SW480 (cell line): ENCODE results near the gene NXN.

Experiments used
- DNase-seq: peaks from one replicate; pipeline ENCODE4 v3.0.0-alpha.2; 2016; ENCODE audit warnings: low spot score

NXN gene

GRCh38 chr17:979539-980405 lies at the start of gene NXN:
NXN (minus strand) TSS chr17:979776.
- DNase-seq, result peak; percentile 59

- no peak for DNase-seq
Measured at GRCh38 chr17:1027044-1027443, 47.5 kb upstream of the NXN start.

DNA sequence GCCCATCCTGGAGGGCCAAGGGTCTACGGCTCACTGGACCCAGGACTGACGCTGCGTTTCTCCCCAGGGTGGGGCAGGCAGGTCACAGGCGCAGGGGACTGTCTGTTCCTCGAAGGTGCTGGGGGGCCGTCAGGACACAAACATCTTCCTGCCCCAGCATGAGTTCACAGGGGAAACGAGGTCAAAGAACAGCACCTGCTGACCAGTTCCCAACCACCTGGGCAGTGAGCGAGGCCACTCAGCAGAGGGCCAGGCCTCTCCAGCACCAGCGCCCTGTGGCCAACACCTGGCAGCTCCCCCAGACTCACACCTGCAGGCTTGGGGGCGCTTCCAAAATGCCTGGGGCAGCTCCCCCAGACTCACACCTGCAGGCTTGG lies 47.0 kb upstream of the NXN start:
- DNase-seq, result no peak

DNA sequence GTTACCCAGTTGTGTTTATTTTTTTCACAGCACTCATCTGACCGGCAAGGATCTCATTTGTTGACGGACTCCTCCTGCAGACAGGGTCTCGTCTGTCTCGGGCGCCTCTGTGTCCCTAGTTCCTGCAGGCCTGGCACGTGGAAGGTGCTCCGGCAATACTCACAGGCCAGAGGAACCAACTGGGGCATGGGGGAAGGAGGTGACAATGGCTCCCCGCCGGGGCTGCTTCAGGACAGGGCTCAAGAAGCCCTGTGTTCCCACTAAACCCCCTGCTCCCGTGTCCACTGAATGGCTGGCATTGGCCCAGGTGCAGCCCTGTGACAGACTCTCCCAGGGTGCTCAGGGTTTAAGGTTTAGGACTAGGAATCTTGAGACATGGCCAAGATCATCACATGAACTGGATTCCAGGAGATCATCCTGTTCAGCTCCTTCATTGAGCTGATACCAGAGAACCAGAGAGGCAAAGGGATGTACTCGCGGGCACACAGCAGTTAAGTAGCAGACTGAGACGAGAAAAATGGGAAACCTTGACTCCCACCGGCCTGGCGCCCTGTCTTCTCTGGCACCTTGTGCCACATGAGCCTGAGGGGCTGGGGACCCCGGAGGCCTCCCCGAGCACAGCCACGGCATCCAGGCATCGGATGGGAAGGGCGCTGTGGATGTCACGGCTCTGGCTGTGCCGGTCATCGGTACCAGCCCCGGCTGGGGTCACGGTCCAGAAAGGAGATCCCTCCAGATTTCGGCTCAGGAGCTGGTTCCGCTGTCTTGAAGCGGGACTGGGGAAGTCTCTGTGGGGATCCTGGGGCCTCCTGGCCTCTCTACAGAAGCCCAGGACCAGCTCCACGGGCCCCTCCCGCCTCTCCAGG lies 46.4 kb upstream of the NXN start:
- DNase-seq, result no peak

DNA sequence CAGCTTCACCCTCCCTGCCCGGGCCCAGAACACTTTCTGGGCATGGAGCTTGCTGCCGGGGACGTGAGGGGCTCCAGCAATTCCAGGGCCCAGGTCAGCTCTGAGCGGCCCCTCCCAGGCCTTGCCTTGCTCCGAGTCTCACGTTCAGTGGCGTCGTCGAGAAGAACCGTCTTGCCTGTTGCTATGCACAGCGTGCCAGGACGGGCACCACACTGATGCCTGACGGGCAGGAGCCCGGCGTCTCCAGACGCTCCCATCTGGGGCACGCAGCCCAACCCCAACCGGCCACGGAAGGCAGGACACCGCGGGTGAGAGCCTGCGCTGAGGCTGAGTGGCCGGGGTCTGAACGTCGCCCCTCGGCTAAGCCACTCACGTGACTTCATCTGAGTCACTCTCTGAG lies 44.5 kb upstream of the NXN start:
- DNase-seq, result no peak

- DNase-seq, result no peak
Measured at GRCh38 chr17:1022278-1023024, 42.9 kb upstream of the NXN start.

DNA sequence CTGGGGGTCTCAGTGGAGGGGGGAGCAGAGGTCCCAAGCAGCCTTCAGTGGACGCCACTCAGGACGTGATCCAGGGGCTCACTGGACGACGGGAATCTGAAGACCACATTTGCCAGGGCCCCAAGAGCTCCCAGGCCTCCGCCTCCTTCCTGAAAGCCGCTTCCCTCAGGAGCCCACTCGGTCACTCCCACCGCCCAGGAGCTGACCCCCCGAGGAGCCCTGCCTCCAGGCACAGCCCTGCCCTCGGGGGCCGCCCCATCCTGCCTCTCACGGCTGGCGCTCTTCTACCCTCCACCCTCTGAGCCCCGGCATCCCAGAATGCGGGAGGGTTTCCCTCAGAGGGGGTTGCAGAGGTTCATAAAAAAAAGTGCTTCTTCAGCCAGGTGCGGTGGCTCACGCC lies 41.6 kb upstream of the NXN start:
- no peak for DNase-seq

- DNase-seq, result no peak
Measured at GRCh38 chr17:1019451-1019850, 39.9 kb upstream of the NXN start.

GRCh38 chr17:1018547-1018946 lies 39.0 kb upstream of the NXN start:
- no peak for DNase-seq

GRCh38 chr17:1013729-1014090 lies 34.1 kb upstream of the NXN start:
- DNase-seq, result no peak

DNA sequence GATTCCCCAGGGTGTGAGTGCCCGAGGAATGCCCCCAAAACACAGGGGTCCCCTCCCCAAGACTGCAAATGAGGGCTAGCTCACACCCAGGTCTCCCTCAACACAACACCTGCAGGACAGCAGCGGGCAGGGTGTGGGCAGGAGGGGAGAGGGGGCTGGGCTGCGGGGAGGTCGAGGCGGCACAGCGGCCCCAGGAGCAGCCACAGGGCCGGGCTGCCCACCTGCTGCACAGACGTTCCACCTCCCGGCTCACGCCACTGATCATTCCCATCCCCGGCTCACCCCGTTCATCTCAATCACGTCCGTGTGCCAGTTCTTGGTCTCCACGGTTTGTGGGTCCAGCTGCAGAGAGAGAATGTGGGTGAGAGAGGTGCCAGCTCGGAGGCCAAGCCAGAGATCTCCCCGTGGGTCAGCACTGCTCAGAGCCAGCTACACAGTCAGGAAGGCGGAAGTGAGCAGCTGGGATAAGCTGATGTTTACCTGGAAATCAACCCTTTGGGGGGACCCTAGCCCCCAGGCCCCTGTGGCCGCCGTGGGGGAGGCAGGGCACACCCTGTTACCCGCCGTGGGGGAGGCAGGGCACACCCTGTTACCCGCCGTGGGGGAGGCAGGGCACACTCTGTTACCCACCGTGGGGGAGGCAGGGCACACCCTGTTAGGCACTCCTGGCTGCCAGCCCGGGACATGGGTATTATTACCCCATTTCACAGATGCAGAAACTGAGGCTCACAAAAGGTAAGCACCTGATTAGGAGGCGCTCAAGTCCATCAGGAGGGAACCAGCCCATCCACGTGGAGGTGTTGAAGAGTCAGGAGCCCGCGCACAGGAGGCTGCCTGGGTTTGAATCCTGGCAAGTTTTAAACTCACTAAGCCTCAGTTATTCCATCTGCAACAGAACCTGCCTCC lies 33.5 kb upstream of the NXN start:
- no peak for DNase-seq

DNA sequence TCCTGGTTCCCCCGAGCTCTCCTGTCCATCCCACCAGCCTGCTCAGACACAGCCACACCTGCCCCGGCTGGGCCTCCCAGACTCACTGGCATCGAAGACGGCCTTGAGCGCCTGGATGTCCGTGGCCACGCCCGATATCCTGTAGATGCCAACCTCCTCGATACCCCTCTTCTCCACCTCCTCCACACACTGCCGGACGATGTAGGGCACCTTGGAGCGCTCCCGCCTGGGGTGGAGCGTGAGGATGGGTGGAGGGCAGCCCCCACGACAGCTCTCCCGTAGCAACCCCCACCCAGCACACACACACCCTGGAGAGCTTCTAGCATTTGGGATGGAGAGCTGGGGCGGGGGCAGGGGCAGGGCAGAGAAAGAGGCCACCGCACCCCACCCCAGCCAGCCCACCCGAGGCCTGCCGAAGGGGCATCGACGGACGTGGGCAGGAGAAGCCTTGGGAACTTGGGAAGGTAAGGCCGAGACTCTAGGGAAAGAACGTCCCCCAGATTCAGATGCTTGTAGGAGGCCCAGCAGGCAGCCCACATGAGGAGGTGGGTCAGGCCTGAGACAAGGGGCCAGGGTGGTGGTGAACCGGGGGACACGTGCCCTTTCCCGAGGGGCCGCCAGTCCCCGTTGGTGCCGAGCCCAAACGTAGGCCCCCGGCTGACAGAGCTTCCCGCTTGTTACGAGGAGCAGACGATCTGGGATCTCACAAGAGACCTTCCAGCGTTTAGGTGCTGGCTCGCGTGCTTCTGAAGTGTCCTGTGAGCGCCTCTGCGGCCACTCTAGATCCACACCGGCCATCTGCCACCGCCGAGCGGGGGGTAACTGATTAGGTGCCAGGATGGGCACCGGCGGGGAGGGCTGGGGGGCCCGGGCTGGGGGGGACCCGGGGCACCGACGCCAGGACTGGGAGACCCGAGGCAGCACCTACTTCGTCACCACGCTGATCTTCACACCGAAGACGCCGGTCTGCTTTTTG lies 32.5 kb upstream of the NXN start:
- no peak for DNase-seq

DNA sequence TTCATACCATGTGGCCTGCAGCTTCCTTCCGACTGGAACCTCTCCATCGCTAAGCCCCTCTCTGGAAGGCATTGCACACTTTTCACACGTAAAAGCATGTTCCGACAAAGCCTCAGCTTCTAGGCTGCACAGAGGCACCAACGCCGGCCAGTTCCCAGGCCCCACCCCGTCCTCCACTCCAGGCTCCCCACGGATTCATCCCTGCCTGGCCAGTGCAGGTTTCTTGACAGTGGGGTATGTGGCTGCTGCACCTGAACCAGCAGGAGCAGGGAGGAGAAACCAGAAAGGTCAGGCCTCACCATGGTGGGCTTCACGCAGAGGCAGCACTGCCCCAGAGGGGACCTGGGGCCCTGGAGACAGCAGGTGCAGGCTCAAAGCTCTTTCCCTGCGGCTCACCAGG lies 31.6 kb upstream of the NXN start:
- DNase-seq, result no peak

GRCh38 chr17:1010586-1010985 lies 31.0 kb upstream of the NXN start:
- DNase-seq, result no peak

- DNase-seq, result no peak
Measured at GRCh38 chr17:1010086-1010450, 30.5 kb upstream of the NXN start.

DNA sequence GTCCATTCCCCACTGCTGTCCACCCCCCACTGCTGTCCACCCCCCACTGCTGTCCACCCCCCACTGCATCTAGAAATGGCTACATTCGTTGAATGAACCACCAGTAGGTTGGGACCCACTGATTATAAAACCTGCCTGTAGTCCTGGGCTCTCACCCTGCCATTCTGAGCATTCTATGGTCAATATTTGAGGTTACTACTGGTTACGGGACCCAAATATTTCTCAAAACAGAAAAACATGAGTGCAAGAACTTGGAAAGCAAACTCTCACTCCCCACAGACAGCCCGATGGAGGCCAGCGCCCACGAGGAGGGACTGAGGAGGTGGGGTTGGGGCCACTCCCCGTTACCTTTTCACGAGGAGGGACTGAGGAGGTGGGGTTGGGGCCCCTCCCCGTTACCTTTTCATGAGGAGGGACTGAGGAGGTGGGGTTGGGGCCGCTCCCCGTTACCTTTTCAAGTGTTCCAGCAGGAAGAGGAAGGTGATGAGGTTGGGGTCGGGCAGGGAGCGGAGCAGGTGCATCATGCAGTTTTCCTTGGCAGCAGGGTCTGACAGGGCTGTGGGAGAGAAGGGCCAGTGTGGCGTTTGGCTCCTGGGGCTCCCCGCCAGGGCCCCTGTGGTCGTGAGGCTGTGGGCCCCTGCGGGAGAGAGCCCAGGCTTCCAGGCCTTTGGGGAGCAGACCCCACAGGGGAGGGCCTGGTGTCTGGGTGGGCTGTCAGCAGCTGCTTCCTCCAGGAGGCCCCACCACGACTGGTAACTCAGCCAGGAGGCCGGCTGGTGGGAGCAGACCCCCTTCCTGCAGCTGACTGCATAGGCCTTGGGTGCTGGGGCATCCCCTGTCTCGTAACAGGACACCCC lies 29.9 kb upstream of the NXN start:
- no peak for DNase-seq

GRCh38 chr17:1008008-1008761 lies 28.6 kb upstream of the NXN start:
- DNase-seq, result no peak

GRCh38 chr17:1007310-1008007 lies 27.9 kb upstream of the NXN start:
- no peak for DNase-seq
